GM23338 (cell line): Measurements from ENCODE around the gene HMCES. TPM values are rescaled to one million over a fixed set of nuclear protein-coding genes. Genes with fewer than 3 reads are reported as not detected.

Source experiments
- ATAC-seq: fragments of 200-7000 bp; cut with Tn5 transposase; 3 replicates; pipeline ENCODE4 v1.9.1; 2020
- DNase-seq: peaks from one replicate; pipeline ENCODE4 v3.0.0-alpha.2; 2015; ENCODE audit warnings: low spot score
- H2AFZ ChIP-seq: fragments of 200-600 bp; sonication (generic); 2 replicates; pipeline ENCODE4 v1.8.0; 2016; ENCODE audit warnings: antibody characterized with exemption, mild to moderate bottlenecking, moderate library complexity
- H3F3A ChIP-seq: fragments of 200-600 bp; sonication (generic); replicated peaks from 2 replicates; pipeline ENCODE4 v1.8.0; 2017; ENCODE audit warnings: antibody characterized with exemption, mixed run types, low read depth
- H3K27ac ChIP-seq: fragments of 200-600 bp; sonication (generic); 2 replicates; pipeline ENCODE4 v1.6.1; 2016; ENCODE audit warnings: low read depth
- H3K27me3 ChIP-seq: fragments of 200-600 bp; sonication (generic); 2 replicates; pipeline ENCODE4 v1.8.0; 2016; ENCODE audit warnings: mild to moderate bottlenecking, mixed run types, moderate library complexity; ENCODE audit not compliant: insufficient read depth
- H3K36me3 ChIP-seq: fragments of 200-600 bp; sonication (generic); 2 replicates; pipeline ENCODE4 v1.8.0; 2016; ENCODE audit warnings: mild to moderate bottlenecking; ENCODE audit not compliant: insufficient read depth
- H3K4me1 ChIP-seq: fragments of 200-600 bp; sonication (generic); 2 replicates; pipeline ENCODE4 v1.8.0; 2016; ENCODE audit warnings: mild to moderate bottlenecking, moderate library complexity; ENCODE audit not compliant: insufficient read depth
- H3K4me2 ChIP-seq: fragments of 200-600 bp; sonication (generic); 2 replicates; pipeline ENCODE4 v1.7.1; 2017; ENCODE audit warnings: mixed run types
- H3K4me3 ChIP-seq: fragments of 200-600 bp; sonication (generic); 2 replicates; pipeline ENCODE4 v1.6.1; 2016; ENCODE audit warnings: mixed run types
- H3K79me2 ChIP-seq: fragments of 200-600 bp; sonication (generic); replicated peaks from 2 replicates; pipeline ENCODE4 v1.8.0; 2017; ENCODE audit warnings: mild to moderate bottlenecking; ENCODE audit not compliant: insufficient read depth
- H3K9me2 ChIP-seq: fragments of 200-600 bp; sonication (generic); 2 replicates; pipeline ENCODE4 v1.8.0; 2017; ENCODE audit not compliant: insufficient read depth
- H4K20me1 ChIP-seq: fragments of 200-600 bp; sonication (generic); replicated peaks from 2 replicates; pipeline ENCODE4 v1.8.0; 2017; ENCODE audit warnings: mild to moderate bottlenecking; ENCODE audit not compliant: insufficient read depth
- H3K27ac Mint-ChIP-seq: 2 replicates; pipeline ENCODE4 v1.8.0; 2020; ENCODE audit warnings: inconsistent platforms, mild to moderate bottlenecking, moderate library complexity, mixed read lengths
- H3K27me3 Mint-ChIP-seq: 3 replicates; pipeline ENCODE4 v1.8.0; 2022; ENCODE audit warnings: low read depth, mild to moderate bottlenecking, moderate library complexity, mixed read lengths, inconsistent platforms; ENCODE audit not compliant: insufficient read depth, poor library complexity
- H3K36me3 Mint-ChIP-seq: 3 replicates; pipeline ENCODE4 v1.8.0; 2021; ENCODE audit warnings: low read depth, mild to moderate bottlenecking, inconsistent platforms, moderate library complexity, mixed read lengths
- H3K4me1 Mint-ChIP-seq: 3 replicates; pipeline ENCODE4 v1.8.0; 2020; ENCODE audit warnings: mild to moderate bottlenecking, inconsistent platforms, mixed read lengths
- H3K4me3 Mint-ChIP-seq: 3 replicates; pipeline ENCODE4 v1.8.0; 2021; ENCODE audit warnings: moderate library complexity, mild to moderate bottlenecking, inconsistent platforms, mixed read lengths
- H3K9me3 Mint-ChIP-seq: 3 replicates; pipeline ENCODE4 v1.8.0; 2020; ENCODE audit warnings: moderate library complexity, mild to moderate bottlenecking, inconsistent platforms, mixed read lengths
- CREB1 ChIP-seq: fragments of 250-450 bp; sonication (Bioruptor Pico); IDR thresholded peaks from 2 replicates; pipeline ENCODE4 v1.5.0; 2020; ENCODE audit warnings: low read depth, mild to moderate bottlenecking, moderate library complexity
- EZH2 ChIP-seq: fragments of 200-600 bp; sonication (generic); IDR thresholded peaks from one replicate; pipeline ENCODE4 v1.8.0; 2017; ENCODE audit warnings: antibody characterized with exemption, mild to moderate bottlenecking, low read depth; ENCODE audit not compliant: unreplicated experiment
- EZH2phosphoT487 ChIP-seq: fragments of 200-600 bp; sonication (generic); IDR thresholded peaks from one replicate; pipeline ENCODE4 v1.8.1; 2018; ENCODE audit warnings: antibody characterized with exemption; ENCODE audit not compliant: unreplicated experiment
- JUNB ChIP-seq: IDR thresholded peaks from one replicate; pipeline ENCODE4 v1.6.1; 2016; ENCODE audit warnings: antibody characterized with exemption; ENCODE audit not compliant: unreplicated experiment
- NANOG ChIP-seq: IDR thresholded peaks from 2 replicates; pipeline ENCODE4 v1.6.1; 2016; ENCODE audit warnings: antibody characterized with exemption, borderline replicate concordance
- POLR2AphosphoS5 ChIP-seq: IDR thresholded peaks from 2 replicates; pipeline ENCODE4 v1.6.1; 2016; ENCODE audit warnings: antibody characterized with exemption, low read depth
- STAT1 ChIP-seq: IDR thresholded peaks from one replicate; pipeline ENCODE4 v1.6.1; 2016; ENCODE audit warnings: antibody characterized with exemption; ENCODE audit not compliant: unreplicated experiment
- ZNF331 ChIP-seq: fragments of 250-450 bp; sonication (Bioruptor Pico); IDR thresholded peaks from 2 replicates; pipeline ENCODE4 v1.5.0; 2020; ENCODE audit warnings: low read depth, mild to moderate bottlenecking, moderate library complexity
- polyA plus RNA-seq: library from polyadenylated mRNA; unstranded; fragments of >200 nt; fragmentation: Nextera tagmentation; extraction: Ambion mirVana; gene quantifications from 2 replicates; pipeline ENCODE4 v1.2.1, GENCODE V29; 2016
- total RNA-seq: library from RNA; depleted of rRNA; stranded (reverse); fragments of >200 nt; shearing (Covaris generic); gene quantifications from 2 replicates; pipeline ENCODE4 v1.2.3, GENCODE V29; 2014
- TF ChIP-seq, protein P1 (sequence below): IDR thresholded peaks from 2 replicates; pipeline ENCODE4 v1.6.1; 2016; ENCODE audit warnings: antibody characterized with exemption
- TF ChIP-seq, protein P2 (sequence below), 2 experiments: fragments of 200-600 bp in 1 of 2; sonication (generic) in 1 of 2; conservative IDR thresholded peaks; 2 replicates each; pipeline versions ENCODE4 v1.5.1 to v1.6.1; 2016 to 2017; ENCODE audit warnings: antibody characterized with exemption in 2 of 2, low read depth in 2 of 2, mild to moderate bottlenecking in 2 of 2, moderate library complexity in 1 of 2
- TF ChIP-seq, protein P3 (sequence below): IDR thresholded peaks from one replicate; pipeline ENCODE4 v1.6.1; 2018; ENCODE audit warnings: antibody characterized with exemption; ENCODE audit not compliant: unreplicated experiment

The HMCES gene
- total and polyA plus RNA-seq, 2 experiments from 2014 or later: 36.5 to 44.5 TPM

DNA sequence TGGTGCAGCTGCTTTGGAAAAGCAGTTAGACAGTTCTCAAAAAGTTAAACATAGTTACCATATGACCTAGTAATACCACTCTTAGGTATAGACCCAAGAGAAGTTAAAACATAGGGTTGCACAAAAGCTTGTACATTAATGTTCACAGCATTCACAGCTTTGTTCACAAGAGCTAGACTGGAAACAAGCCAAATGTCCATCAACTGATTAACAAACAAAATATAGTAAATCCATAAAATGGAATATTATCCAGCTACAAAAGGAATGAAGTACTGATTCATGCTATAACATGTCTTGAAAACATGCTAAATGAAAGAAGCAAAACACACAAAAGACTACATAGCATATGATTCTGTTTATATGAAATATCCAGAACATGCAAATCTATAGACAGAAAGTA, 32.0 kb upstream of the HMCES start (continued):
- TF ChIP-seq JUNB (no peak), NANOG (no peak), CREB1 (CRISPR knock-in tag) (no peak), EZH2phosphoT487 (no peak), POLR2AphosphoS5 (no peak), ZNF331 (CRISPR knock-in tag) (no peak)
- TF ChIP-seq, protein P1, sequence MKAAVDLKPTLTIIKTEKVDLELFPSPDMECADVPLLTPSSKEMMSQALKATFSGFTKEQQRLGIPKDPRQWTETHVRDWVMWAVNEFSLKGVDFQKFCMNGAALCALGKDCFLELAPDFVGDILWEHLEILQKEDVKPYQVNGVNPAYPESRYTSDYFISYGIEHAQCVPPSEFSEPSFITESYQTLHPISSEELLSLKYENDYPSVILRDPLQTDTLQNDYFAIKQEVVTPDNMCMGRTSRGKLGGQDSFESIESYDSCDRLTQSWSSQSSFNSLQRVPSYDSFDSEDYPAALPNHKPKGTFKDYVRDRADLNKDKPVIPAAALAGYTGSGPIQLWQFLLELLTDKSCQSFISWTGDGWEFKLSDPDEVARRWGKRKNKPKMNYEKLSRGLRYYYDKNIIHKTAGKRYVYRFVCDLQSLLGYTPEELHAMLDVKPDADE: no peak

DNA sequence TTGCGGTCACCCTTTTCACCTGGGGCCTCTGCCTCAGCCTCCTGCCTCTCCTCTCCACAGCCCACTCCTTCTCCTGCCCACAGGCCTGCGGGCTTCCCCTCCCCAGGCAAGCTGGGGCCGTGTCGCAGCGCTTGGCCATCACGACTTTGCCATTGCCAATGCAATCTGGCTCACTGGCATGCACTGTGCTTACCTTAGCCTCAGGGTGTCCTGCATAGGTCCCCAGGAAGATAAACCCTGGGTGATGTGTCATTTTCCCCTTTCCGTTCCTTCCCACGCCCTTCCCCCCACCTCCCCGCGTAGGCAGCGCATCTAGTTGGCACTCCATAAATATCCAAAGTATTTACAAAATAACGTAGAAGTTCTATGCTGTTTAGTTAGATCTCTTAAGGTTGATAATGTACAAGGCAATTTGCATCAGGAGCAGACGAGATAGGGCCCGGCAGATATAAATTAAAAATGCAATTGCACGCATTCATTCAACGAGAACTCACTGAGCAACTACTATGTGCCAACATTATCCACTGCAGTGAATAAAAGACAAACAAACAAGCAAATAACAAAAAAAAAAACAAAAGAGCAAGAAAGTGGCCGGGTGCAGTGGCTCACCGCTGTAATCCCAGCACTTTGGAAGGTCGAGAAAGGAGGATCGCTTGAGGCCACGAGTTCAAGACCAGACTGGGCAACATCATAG, 30.2 kb upstream of the HMCES start:
- peak overlapping the region; percentile 8; the same call in 1 of the 2 replicates for H3K27ac Mint-ChIP-seq
- peaks cover 12% of the 10 kb centered on the region for H3K79me2 ChIP-seq
- H3K4me1 Mint-ChIP-seq: peaks cover 21% of the 10 kb centered on the region
- ATAC-seq (no peak), DNase-seq (no peak)
- H3K4me2 ChIP-seq: peak overlapping the region; percentile 97
- peaks cover 8% of the 10 kb centered on the region for H3K27me3 Mint-ChIP-seq
- H3K27ac ChIP-seq: no peak overlapping the region
- H3K4me1 ChIP-seq: peaks cover 5% of the 10 kb centered on the region; the same call in 1 of the 2 replicates
- no peaks in the 10 kb centered on the region for H3K27me3 ChIP-seq
- no peaks in the 10 kb centered on the region for H3F3A ChIP-seq
- H3K36me3 Mint-ChIP-seq: peaks cover 17% of the 10 kb centered on the region
- H3K9me3 Mint-ChIP-seq: no peaks in the 10 kb centered on the region
- peaks cover 10% of the 10 kb centered on the region; the same call in 1 of the 2 replicates for H3K36me3 ChIP-seq
- peak overlapping the region; percentile 60 for H3K4me3 ChIP-seq
- H3K4me3 Mint-ChIP-seq: peak overlapping the region; percentile 93
- TF ChIP-seq, protein P2, sequence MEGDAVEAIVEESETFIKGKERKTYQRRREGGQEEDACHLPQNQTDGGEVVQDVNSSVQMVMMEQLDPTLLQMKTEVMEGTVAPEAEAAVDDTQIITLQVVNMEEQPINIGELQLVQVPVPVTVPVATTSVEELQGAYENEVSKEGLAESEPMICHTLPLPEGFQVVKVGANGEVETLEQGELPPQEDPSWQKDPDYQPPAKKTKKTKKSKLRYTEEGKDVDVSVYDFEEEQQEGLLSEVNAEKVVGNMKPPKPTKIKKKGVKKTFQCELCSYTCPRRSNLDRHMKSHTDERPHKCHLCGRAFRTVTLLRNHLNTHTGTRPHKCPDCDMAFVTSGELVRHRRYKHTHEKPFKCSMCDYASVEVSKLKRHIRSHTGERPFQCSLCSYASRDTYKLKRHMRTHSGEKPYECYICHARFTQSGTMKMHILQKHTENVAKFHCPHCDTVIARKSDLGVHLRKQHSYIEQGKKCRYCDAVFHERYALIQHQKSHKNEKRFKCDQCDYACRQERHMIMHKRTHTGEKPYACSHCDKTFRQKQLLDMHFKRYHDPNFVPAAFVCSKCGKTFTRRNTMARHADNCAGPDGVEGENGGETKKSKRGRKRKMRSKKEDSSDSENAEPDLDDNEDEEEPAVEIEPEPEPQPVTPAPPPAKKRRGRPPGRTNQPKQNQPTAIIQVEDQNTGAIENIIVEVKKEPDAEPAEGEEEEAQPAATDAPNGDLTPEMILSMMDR (conservative IDR thresholded peaks at IDR 0.05; ENCODE audit: low read depth in 2 of 2): no peak
- no peak for TF ChIP-seq STAT1
- no peak for TF ChIP-seq JUNB
- no peak for TF ChIP-seq NANOG
- TF ChIP-seq ZNF331 (CRISPR knock-in tag): no peak
- TF ChIP-seq EZH2phosphoT487: no peak
- TF ChIP-seq, protein P3, sequence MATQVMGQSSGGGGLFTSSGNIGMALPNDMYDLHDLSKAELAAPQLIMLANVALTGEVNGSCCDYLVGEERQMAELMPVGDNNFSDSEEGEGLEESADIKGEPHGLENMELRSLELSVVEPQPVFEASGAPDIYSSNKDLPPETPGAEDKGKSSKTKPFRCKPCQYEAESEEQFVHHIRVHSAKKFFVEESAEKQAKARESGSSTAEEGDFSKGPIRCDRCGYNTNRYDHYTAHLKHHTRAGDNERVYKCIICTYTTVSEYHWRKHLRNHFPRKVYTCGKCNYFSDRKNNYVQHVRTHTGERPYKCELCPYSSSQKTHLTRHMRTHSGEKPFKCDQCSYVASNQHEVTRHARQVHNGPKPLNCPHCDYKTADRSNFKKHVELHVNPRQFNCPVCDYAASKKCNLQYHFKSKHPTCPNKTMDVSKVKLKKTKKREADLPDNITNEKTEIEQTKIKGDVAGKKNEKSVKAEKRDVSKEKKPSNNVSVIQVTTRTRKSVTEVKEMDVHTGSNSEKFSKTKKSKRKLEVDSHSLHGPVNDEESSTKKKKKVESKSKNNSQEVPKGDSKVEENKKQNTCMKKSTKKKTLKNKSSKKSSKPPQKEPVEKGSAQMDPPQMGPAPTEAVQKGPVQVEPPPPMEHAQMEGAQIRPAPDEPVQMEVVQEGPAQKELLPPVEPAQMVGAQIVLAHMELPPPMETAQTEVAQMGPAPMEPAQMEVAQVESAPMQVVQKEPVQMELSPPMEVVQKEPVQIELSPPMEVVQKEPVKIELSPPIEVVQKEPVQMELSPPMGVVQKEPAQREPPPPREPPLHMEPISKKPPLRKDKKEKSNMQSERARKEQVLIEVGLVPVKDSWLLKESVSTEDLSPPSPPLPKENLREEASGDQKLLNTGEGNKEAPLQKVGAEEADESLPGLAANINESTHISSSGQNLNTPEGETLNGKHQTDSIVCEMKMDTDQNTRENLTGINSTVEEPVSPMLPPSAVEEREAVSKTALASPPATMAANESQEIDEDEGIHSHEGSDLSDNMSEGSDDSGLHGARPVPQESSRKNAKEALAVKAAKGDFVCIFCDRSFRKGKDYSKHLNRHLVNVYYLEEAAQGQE: no peak
- TF ChIP-seq CREB1 (CRISPR knock-in tag): no peak
- TF ChIP-seq, protein P1: no peak
- TF ChIP-seq EZH2: no peak
- no peak for TF ChIP-seq POLR2AphosphoS5
- H4K20me1 ChIP-seq: peaks cover 5% of the 10 kb centered on the region; the same call in 1 of the 2 replicates
- H3K9me2 ChIP-seq: no peaks in the 10 kb centered on the region
- H2AFZ ChIP-seq: no peak overlapping the region; the same call in 1 of the 2 replicates
